SU-DHL-6 (cell line): Measurements from ENCODE around the gene GPNMB.

Experiments used
- H2AFZ ChIP-seq: fragments of 200-600 bp; sonication (generic); 2 replicates; pipeline ENCODE4 v1.6.1; 2014; ENCODE audit warnings: low read depth, mild to moderate bottlenecking, moderate library complexity, mixed read lengths, antibody characterized with exemption, low read length; ENCODE audit not compliant: severe bottlenecking
- H3F3A ChIP-seq: fragments of 200-600 bp; shearing (Covaris generic); 2 replicates; pipeline ENCODE4 v1.6.0; 2016; ENCODE audit warnings: antibody characterized with exemption, mild to moderate bottlenecking; ENCODE audit not compliant: insufficient read depth
- H3K27ac ChIP-seq: fragments of 200-600 bp; sonication (generic); 2 replicates; pipeline ENCODE4 v1.5.1; 2016; ENCODE audit warnings: low read depth, mild to moderate bottlenecking, low read length, moderate library complexity, mixed read lengths
- H3K27me3 ChIP-seq: fragments of 200-600 bp; sonication (generic), shearing (Covaris generic); 2 replicates; pipeline ENCODE4 v1.6.0; 2014; ENCODE audit warnings: mild to moderate bottlenecking, low read length
- H3K36me3 ChIP-seq: fragments of 200-600 bp; sonication (generic); 2 replicates; pipeline ENCODE4 v1.6.1; 2014; ENCODE audit warnings: mild to moderate bottlenecking, low read length, mixed read lengths
- H3K4me2 ChIP-seq: fragments of 300-600, 200-600 bp; shearing (Covaris generic), sonication (generic); 2 replicates; pipeline ENCODE4 v1.6.0; 2014; ENCODE audit warnings: low read length, low read depth, mild to moderate bottlenecking; ENCODE audit not compliant: poor library complexity, severe bottlenecking
- H3K4me3 ChIP-seq: fragments of 200-600 bp; sonication (generic); 2 replicates; pipeline ENCODE4 v1.5.1; 2014; ENCODE audit warnings: antibody characterized with exemption, low read length, mild to moderate bottlenecking, mixed read lengths; ENCODE audit not compliant: insufficient read depth, poor library complexity, severe bottlenecking
- H3K79me2 ChIP-seq: fragments of 200-600 bp; sonication (generic); 2 replicates; pipeline ENCODE4 v1.6.1; 2014; ENCODE audit warnings: mild to moderate bottlenecking, low read length, moderate library complexity; ENCODE audit not compliant: insufficient read depth
- H3K9ac ChIP-seq: fragments of 200-600 bp; sonication (generic); 2 replicates; pipeline ENCODE4 v1.7.0; 2014; ENCODE audit warnings: mild to moderate bottlenecking, low read length
- H3K9me2 ChIP-seq: fragments of 200-600 bp; sonication (generic); replicated peaks from 2 replicates; pipeline ENCODE4 v1.6.1; 2014; ENCODE audit warnings: low read length; ENCODE audit not compliant: insufficient read depth
- H3K9me3 ChIP-seq: fragments of 200-600 bp; sonication (generic); 2 replicates; pipeline ENCODE4 v1.6.1; 2014; ENCODE audit warnings: low read length, mixed read lengths; ENCODE audit not compliant: insufficient read depth
- H4K20me1 ChIP-seq: fragments of 200-600 bp; sonication (generic); 2 replicates; pipeline ENCODE4 v1.6.1; 2014; ENCODE audit warnings: low read depth, mild to moderate bottlenecking, antibody characterized with exemption, low read length, moderate library complexity, mixed read lengths
- CTCF ChIP-seq: fragments of 200-600 bp; sonication (generic); IDR thresholded peaks from one replicate; pipeline ENCODE4 v1.5.1; 2017; ENCODE audit warnings: antibody characterized with exemption, mild to moderate bottlenecking, low read length, moderate library complexity; ENCODE audit not compliant: insufficient read depth, poor library complexity, severe bottlenecking
- EZH2phosphoT487 ChIP-seq: fragments of 200-600 bp; sonication (generic), shearing (Covaris generic); conservative IDR thresholded peaks from 2 replicates; pipeline ENCODE4 v1.6.1; 2018; ENCODE audit warnings: mild to moderate bottlenecking, antibody characterized with exemption, low read length, moderate library complexity, mixed read lengths

The GPNMB gene

GRCh38 chr7:23277359-23277989 lies 30.9 kb downstream of the GPNMB start:
- no peaks in the 10 kb centered on the region for H3K36me3 ChIP-seq
- H3K27me3 ChIP-seq: no peaks in the 10 kb centered on the region
- peak overlapping the region; percentile 50 for H2AFZ ChIP-seq
- H3F3A ChIP-seq: peaks cover 9% of the 10 kb centered on the region; the same call in 1 of the 2 replicates
- TF ChIP-seq CTCF (peak; percentile 89), EZH2phosphoT487 (no peak)
- H3K9ac ChIP-seq: no peak overlapping the region
- H3K4me3 ChIP-seq: no peak overlapping the region
- H3K79me2 ChIP-seq: no peaks in the 10 kb centered on the region; the same call in 1 of the 2 replicates
- no peaks in the 10 kb centered on the region for H3K9me3 ChIP-seq
- peak overlapping the region; percentile 15 for H3K27ac ChIP-seq
- no peaks in the 10 kb centered on the region for H4K20me1 ChIP-seq
- peak overlapping the region; percentile 21 for H3K4me2 ChIP-seq
- no peaks in the 10 kb centered on the region for H3K9me2 ChIP-seq

GRCh38 chr7:23279819-23280525 lies 33.4 kb downstream of the GPNMB start:
- Histone ChIP-seq H4K20me1 (no peaks in the 10 kb centered on the region), H3K27ac (no peak overlapping the region), H3K27me3 (no peaks in the 10 kb centered on the region), H3K9ac (no peak overlapping the region), H3K36me3 (no peaks in the 10 kb centered on the region), H3K79me2 (no peaks in the 10 kb centered on the region), H3K4me3 (no peak overlapping the region), H3F3A (peaks cover 9% of the 10 kb centered on the region; the same call in 1 of the 2 replicates), H3K9me2 (no peaks in the 10 kb centered on the region), H3K4me2 (no peak overlapping the region), H2AFZ (no peak overlapping the region), H3K9me3 (no peaks in the 10 kb centered on the region)
- TF ChIP-seq CTCF (no peak), EZH2phosphoT487 (no peak)

- Histone ChIP-seq H3K9ac (no peak overlapping the region), H3F3A (no peaks in the 10 kb centered on the region), H4K20me1 (no peaks in the 10 kb centered on the region), H3K9me3 (no peaks in the 10 kb centered on the region), H2AFZ (no peak overlapping the region), H3K4me2 (no peak overlapping the region), H3K9me2 (no peaks in the 10 kb centered on the region), H3K27ac (no peak overlapping the region), H3K27me3 (no peaks in the 10 kb centered on the region), H3K36me3 (no peaks in the 10 kb centered on the region), H3K79me2 (no peaks in the 10 kb centered on the region), H3K4me3 (no peak overlapping the region)
- TF ChIP-seq CTCF (no peak), EZH2phosphoT487 (no peak)
These were observed 36.5 kb downstream of the GPNMB start for GRCh38 chr7:23283086-23283485.
